ENCODE measurements around the gene DIAPH3.

Gene DIAPH3

GRCh38 chr13:59879281-59879680 is 284.4 kb downstream of the DIAPH3 start:
- DNase-seq (ENCODE audit: low read depth, low spot score): no peak

DNA sequence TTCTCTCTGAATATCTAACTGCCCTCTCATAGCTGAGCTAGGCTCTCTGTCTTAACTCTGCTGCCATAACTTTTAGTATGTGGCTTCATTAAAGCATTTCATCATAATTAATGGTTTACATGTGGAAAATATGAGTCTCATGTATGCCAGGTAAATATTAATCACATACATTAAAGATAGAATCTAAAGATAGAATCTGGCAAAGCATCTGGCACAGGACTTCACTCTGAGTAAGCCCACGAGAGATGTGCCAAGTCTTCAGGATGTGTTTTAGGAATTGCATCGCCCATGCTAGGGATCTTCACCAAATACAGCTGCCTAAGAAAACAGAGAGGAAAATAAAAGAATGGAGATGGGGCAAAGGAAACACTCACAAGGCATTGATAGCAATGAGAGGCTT is 285.8 kb downstream of the DIAPH3 start:
- DNase-seq (ENCODE audit: low read depth, low spot score): no peak

GRCh38 chr13:59874973-59875372 is 288.8 kb downstream of the DIAPH3 start:
- DNase-seq (ENCODE audit: low read depth, low spot score): no peak

- no peak for DNase-seq (ENCODE audit: low read depth, low spot score)
These were observed 289.9 kb downstream of the DIAPH3 start for GRCh38 chr13:59873856-59874255.

DNA sequence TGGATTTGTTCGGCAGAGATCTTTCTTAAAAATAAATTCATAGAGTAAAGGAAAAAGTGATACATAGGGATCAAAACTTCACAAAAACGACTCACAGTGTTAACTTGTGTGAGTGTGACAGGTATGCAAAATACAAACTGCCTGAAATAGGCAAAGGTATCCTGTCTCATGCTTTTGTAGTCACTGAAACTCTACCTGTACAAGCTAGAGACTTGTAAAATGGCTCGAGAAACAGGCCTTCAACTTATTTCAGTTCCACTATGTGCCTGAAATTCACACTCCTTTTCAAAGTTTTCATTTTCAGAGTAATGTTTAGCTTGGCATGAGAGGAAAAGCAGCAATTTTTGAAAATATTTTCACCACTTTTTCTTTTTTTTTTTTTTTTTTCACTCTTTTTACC is 290.4 kb downstream of the DIAPH3 start:
- DNase-seq (ENCODE audit: low read depth, low spot score): no peak

DNA sequence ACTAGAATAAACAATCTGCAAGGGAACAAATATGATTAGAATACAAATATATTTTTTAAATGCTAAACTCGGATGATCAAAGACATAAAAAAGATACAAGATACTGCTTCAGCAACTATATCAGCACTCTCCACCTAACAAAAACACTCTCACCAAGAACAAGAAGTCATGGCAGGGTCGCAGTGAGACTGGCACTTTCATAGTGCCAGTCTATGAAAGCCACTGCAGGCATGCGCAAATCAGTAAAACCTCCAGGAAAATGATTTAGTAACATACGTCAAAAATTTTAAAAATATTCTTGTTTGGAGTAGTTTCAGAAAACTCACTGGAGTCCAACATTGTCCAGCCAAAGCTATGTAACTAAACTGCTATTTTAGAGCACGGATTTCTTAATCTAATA is 295.9 kb downstream of the DIAPH3 start:
- DNase-seq (ENCODE audit: low read depth, low spot score): no peak

- no peak for DNase-seq (ENCODE audit: low read depth, low spot score)
These were observed 298.3 kb downstream of the DIAPH3 start for GRCh38 chr13:59865398-59865797.

DNA sequence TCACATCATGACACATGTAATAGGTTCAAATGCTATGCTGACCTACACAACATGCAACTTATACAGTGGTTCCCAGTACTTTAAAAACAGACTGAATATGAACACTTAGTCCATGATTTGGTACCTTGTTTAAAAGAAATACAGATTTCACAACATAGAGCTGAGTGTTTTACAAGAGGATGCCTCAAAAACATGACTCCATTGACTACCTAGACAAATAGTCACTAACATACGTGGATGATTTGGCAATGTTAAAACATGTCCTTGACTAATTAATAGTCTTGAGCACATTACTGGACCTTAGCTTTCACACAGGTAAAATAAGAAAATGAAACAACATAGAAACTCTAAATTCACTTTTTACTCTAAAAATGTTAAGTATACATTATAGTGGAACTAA is 300.1 kb downstream of the DIAPH3 start:
- no peak for DNase-seq (ENCODE audit: low read depth, low spot score)

- no peak for DNase-seq (ENCODE audit: low read depth, low spot score)
These were observed 302.1 kb downstream of the DIAPH3 start for GRCh38 chr13:59861676-59862075.

GRCh38 chr13:59856281-59856810 is 307.4 kb downstream of the DIAPH3 start:
- no peak for DNase-seq (ENCODE audit: low read depth, low spot score)

- no peak for DNase-seq (ENCODE audit: low read depth, low spot score)
These were observed 316.7 kb downstream of the DIAPH3 start for GRCh38 chr13:59846845-59847620.

- no peak for DNase-seq (ENCODE audit: low read depth, low spot score)
These were observed 320.7 kb downstream of the DIAPH3 start for GRCh38 chr13:59843040-59843439.

DNA sequence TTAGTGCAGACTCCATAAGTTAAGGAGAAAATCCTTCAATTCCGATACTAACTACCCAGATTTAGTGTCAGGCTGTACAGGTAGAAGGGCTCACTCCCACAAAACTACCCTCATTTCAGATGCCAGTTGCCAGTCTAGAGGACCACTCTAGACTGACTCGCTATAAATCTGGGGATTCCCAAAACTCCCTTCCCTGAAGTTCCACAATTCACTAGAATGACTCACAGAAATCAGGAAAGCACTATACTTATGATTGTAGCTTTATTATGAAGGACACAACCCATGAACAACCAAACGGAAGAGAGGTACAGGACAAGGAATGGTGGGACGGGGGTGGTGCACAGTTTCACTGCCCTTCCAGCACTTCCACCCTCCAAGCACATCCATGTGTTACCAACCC is 321.2 kb downstream of the DIAPH3 start:
- DNase-seq (ENCODE audit: low read depth, low spot score): no peak

DNA sequence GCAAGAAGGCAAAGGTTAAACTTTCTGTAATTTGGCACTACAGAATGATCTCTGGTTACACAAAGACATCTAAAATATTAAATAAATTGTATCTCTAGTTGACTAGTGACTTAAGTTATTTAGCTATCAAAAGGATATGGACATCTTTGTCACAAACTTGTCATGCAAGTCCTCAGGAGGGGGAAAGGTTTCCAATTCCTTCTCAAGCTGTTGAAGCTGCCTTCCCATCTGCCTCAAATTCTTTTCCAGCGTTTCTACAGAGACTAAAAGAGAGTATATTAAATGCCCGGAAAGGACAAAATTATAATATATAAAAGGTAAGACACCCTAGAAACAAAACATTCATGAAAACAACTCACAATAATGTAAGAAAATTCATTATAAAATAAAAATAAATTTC is 324.5 kb downstream of the DIAPH3 start:
- no peak for DNase-seq (ENCODE audit: low read depth, low spot score)

DNA sequence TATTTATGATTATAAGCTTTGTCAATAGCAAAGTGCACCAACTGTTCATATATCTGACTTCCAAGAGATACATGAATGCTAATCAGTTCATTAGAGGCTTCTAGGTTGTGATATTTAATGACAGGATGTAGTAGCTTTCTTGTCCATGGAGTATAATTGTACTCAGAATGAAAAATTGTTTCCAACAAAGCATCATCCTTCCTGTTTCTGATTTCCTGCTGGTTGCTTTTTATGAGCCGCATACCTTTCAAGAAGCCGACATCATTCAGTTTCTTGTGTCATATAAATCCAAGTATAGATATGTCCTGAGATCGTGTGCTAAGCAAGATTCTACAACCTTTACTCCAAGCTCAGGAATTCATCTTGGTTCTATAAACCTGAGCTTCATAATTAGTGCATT is 326.6 kb downstream of the DIAPH3 start:
- no peak for DNase-seq (ENCODE audit: low read depth, low spot score)

GRCh38 chr13:59835569-59835968 is 328.2 kb downstream of the DIAPH3 start:
- no peak for DNase-seq (ENCODE audit: low read depth, low spot score)

- no peak for DNase-seq (ENCODE audit: low read depth, low spot score)
These were observed 328.9 kb downstream of the DIAPH3 start for GRCh38 chr13:59834801-59835200.

DNA sequence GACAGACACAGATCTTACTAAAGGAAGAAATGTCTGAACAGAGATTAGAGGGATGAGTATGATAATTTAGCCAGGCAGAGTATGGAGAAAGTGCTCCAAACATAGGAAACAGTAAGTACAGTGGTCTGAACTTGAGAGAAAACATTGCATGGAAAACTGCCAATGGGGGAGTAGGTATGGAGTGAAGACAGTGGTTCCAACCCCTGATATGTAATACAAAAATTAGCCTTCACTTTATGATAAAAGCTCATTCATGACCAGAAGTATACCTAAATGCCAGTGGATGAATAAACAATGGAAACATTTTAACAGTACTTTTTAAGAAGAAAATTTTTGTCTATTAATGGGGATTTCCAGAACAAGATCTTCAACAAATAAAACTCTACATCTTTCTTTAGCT is 334.0 kb downstream of the DIAPH3 start:
- DNase-seq (ENCODE audit: low read depth, low spot score): no peak

DNA sequence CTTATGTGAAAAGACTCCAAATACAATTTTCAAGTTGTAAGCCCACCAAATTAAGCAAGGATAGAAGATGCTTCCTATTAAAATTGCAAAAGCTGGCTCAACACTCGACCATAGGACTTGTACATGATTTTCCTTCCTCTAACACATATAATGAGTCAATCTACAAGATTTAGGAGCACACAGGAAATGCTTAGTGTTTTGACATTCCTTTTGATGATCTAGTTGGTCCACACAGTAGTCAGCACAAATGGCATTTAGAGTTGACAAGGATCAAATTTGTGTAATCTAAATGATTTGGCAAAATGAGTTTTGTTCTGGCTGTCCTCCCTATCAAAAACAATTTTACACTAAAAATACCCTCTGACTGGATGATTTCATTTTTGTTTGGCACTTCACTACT is 340.2 kb downstream of the DIAPH3 start:
- DNase-seq (ENCODE audit: low read depth, low spot score): no peak

DNA sequence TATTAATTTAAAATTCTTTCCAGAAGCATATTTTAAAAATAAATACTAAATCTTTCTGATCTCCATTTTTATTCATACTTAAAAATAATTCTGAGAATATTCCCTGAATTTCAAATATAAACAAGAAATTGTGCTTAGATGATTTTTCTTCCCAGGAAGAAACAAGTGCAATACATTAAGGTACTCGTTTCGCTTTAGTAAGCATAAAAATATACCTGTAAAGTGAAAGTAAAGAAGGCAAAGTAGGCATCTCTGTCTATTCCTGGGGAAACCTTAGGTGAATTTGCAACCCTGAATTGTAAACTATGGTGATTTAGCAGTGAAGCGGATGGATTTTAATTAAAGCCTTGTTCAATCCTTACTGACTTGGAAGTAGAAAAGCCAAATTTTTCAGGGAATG is 354.2 kb downstream of the DIAPH3 start:
- no peak for DNase-seq (ENCODE audit: low read depth, low spot score)

GRCh38 chr13:59806801-59807200 is 356.9 kb downstream of the DIAPH3 start:
- DNase-seq (ENCODE audit: low read depth, low spot score): no peak

DNA sequence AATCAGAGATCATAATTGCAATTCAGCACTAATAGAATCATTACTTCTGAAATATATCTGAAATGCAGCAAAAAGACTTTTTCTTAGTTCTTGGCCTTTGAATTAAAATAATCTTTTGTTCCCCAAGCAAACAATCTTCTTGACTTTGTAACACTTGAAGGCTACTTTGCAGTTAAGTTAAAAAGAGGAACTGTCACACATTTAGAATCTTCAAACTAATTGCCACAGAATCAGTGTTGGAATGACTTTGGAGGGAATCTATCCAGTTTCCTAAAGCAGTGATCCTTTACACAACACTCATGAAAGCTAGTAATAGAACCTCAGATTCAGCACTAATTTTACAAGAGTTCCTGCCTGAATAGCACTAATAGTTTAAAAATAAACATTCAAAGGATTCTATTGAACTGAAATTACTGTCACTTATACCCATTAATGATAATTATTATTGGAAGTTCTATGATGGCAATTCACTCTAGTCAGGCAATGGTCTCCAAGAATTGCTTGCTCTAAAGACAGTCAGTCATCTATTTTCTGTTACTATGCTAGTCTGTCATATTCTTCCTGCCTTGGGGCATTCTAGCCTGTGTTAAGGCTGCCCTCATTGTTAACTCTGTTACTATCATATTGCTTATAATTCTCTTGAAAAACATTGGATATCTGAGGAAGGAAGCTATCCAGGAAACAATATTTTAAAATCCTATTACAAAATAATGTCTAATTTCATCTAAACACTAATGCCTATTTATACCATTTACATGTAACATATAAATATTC is 362.4 kb downstream of the DIAPH3 start:
- DNase-seq (ENCODE audit: low read depth, low spot score): no peak

DNA sequence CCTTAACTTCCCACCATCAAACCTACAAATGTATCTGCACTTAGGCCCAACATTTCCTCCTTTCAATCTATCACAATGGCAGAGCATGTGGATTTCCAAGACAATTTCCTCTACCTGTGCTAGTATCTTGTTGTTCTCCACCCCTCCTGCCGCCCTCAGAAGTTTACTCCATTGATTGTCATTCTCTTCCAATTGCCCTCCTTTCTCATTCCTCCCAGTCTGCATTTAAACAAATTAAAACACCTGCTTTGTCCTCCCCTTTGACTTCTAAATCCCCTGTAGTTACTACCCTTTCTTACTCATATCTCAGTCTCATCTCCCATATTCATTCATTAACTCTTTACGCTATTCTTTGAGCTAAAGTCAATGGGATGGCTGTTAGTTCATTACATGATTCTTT is 370.6 kb downstream of the DIAPH3 start:
- DNase-seq (ENCODE audit: low read depth, low spot score): no peak

Measured in brain pericyte (primary cell).